ENCODE results near the gene BABAM2. TPM values are rescaled to one million over a fixed set of nuclear protein-coding genes. Genes with fewer than 3 reads are reported as not detected.

BABAM2 gene
- total RNA-seq, 4 donors from 2014 or later, result 23.7 to 41.1 (median 27.9) TPM

DNA sequence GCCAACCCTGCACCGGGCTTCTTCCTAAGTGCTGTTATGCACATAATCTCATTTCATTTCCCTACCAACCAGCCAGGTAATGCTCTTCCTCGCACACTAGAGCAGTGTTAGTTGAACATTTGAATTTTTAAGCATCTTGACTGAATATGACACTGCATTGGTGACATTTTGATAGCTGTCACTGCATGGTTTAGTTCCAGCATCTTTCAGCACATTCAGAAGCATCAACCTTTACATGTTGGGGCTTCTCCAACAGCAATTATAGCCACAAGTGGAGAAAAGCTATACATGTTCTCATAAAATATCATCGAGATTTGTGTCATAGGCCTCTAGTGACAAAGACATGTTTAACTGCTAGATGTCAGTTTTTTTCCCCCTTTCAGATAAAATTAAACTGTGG, 272.0 kb downstream of the BABAM2 start:
- Histone ChIP-seq H3K36me3 (no peaks in the 10 kb centered on the region), H3K4me3 (no peak overlapping the region), H3K4me1 (peaks cover 42% of the 10 kb centered on the region), H3K9me3 (no peaks in the 10 kb centered on the region), H3K27me3 (no peaks in the 10 kb centered on the region), H3K27ac (no peak overlapping the region)
- WGBS, result 89% methylated on average over 3 of the region's 3 CpGs
- no peak for TF ChIP-seq POLR2AphosphoS5 (IDR thresholded peaks at IDR 0.05)
- no peak for TF ChIP-seq POLR2A (IDR thresholded peaks at IDR 0.05)
- TF ChIP-seq, protein P1, sequence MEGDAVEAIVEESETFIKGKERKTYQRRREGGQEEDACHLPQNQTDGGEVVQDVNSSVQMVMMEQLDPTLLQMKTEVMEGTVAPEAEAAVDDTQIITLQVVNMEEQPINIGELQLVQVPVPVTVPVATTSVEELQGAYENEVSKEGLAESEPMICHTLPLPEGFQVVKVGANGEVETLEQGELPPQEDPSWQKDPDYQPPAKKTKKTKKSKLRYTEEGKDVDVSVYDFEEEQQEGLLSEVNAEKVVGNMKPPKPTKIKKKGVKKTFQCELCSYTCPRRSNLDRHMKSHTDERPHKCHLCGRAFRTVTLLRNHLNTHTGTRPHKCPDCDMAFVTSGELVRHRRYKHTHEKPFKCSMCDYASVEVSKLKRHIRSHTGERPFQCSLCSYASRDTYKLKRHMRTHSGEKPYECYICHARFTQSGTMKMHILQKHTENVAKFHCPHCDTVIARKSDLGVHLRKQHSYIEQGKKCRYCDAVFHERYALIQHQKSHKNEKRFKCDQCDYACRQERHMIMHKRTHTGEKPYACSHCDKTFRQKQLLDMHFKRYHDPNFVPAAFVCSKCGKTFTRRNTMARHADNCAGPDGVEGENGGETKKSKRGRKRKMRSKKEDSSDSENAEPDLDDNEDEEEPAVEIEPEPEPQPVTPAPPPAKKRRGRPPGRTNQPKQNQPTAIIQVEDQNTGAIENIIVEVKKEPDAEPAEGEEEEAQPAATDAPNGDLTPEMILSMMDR (IDR thresholded peaks at IDR 0.05), result no peak
- no peak for TF ChIP-seq EP300 (IDR thresholded peaks at IDR 0.05)
- no peak for DNase-seq (ENCODE audit: low spot score in 2 of 2)

- Histone ChIP-seq H3K27me3 (no peaks in the 10 kb centered on the region), H3K27ac (peak overlapping the region; percentile 59), H3K4me3 (no peak overlapping the region), H3K36me3 (no peaks in the 10 kb centered on the region), H3K4me1 (peaks cover 42% of the 10 kb centered on the region), H3K9me3 (no peaks in the 10 kb centered on the region)
- WGBS, result 91% methylated on average over 4 of the region's 4 CpGs
- TF ChIP-seq, protein P1 (IDR thresholded peaks at IDR 0.05), result no peak
- TF ChIP-seq POLR2A (IDR thresholded peaks at IDR 0.05) (no peak), POLR2AphosphoS5 (IDR thresholded peaks at IDR 0.05) (no peak), EP300 (IDR thresholded peaks at IDR 0.05) (no peak)
- no peak for DNase-seq (ENCODE audit: low spot score in 2 of 2)
These were observed 272.5 kb downstream of the BABAM2 start for GRCh38 chr2:28163028-28163427.

GRCh38 chr2:28163627-28164279, 273.2 kb downstream of the BABAM2 start:
- H3K4me3 ChIP-seq, result no peak overlapping the region
- TF ChIP-seq POLR2A (IDR thresholded peaks at IDR 0.05) (no peak), POLR2AphosphoS5 (IDR thresholded peaks at IDR 0.05) (no peak)
- TF ChIP-seq, protein P1 (IDR thresholded peaks at IDR 0.05), result no peak
- H3K9me3 ChIP-seq, result no peaks in the 10 kb centered on the region
- no peak for DNase-seq (ENCODE audit: low spot score in 2 of 2)
- WGBS, result 84% methylated on average over 6 of the region's 6 CpGs
- no peaks in the 10 kb centered on the region for H3K36me3 ChIP-seq
- H3K4me1 ChIP-seq, result peaks cover 47% of the 10 kb centered on the region
- no peaks in the 10 kb centered on the region for H3K27me3 ChIP-seq
- peak overlapping the region; percentile 59 for H3K27ac ChIP-seq

DNA sequence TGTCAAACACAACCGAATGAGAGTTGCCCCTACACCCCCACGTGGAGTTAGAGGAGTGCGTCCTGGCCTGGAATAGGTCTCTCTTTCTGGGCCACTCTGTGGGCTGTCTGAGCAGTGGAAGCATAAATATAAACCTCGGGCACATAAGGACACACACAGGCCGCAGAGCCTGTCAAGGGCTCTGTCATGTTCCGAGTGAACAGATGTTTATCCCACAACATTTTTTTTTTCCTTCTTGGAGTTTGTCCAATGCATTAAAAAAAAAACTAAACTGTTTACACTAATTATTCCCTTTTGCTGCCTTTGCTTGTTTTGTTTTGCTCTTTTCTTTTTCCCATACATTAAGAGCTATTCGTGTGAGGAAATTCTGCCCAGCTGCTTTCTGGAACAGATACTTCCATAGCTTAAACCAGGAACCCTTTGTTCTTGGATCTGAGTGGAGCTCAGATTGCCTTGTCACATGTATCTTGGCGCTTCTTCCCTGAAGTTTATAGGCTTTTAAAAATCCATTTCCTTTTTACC, 273.8 kb downstream of the BABAM2 start:
- Histone ChIP-seq H3K27ac (peak overlapping the region; percentile 59), H3K36me3 (no peaks in the 10 kb centered on the region), H3K4me1 (peaks cover 50% of the 10 kb centered on the region), H3K27me3 (no peaks in the 10 kb centered on the region), H3K4me3 (no peak overlapping the region), H3K9me3 (no peaks in the 10 kb centered on the region)
- 47% methylated on average over 8 of the region's 8 CpGs for WGBS
- no peak for TF ChIP-seq POLR2AphosphoS5 (IDR thresholded peaks at IDR 0.05)
- TF ChIP-seq EP300 (IDR thresholded peaks at IDR 0.05), result no peak
- TF ChIP-seq POLR2A (IDR thresholded peaks at IDR 0.05), result no peak
- TF ChIP-seq, protein P1 (IDR thresholded peaks at IDR 0.05), result no peak
- DNase-seq (ENCODE audit: low spot score in 2 of 2), result no peak

GRCh38 chr2:28165087-28165635, 274.6 kb downstream of the BABAM2 start:
- Histone ChIP-seq H3K9me3 (no peaks in the 10 kb centered on the region), H3K4me3 (no peak overlapping the region), H3K27ac (no peak overlapping the region), H3K36me3 (no peaks in the 10 kb centered on the region), H3K4me1 (peaks cover 50% of the 10 kb centered on the region), H3K27me3 (no peaks in the 10 kb centered on the region)
- no peak for DNase-seq (ENCODE audit: low spot score in 2 of 2)
- TF ChIP-seq, protein P1 (IDR thresholded peaks at IDR 0.05), result no peak
- TF ChIP-seq POLR2A (IDR thresholded peaks at IDR 0.05), result no peak
- no peak for TF ChIP-seq EP300 (IDR thresholded peaks at IDR 0.05)
- no peak for TF ChIP-seq POLR2AphosphoS5 (IDR thresholded peaks at IDR 0.05)
- WGBS, result 93% methylated on average over 5 of the region's 5 CpGs
